Ishikawa (cell line): ENCODE data around the gene OR10AG1.

Source experiments
- CEBPB ChIP-seq: IDR thresholded peaks from 2 replicates; pipeline ENCODE4 v1.6.1; 2012
- CREB1 ChIP-seq: IDR thresholded peaks from 2 replicates; pipeline ENCODE4 v1.6.1; 2012; ENCODE audit warnings: low read depth
- EGR1 ChIP-seq: IDR thresholded peaks from 2 replicates; pipeline ENCODE4 v1.6.1; 2012
- EP300 ChIP-seq: IDR thresholded peaks from 2 replicates; pipeline ENCODE4 v1.6.1; 2012; ENCODE audit warnings: borderline replicate concordance
- FOXM1 ChIP-seq: IDR thresholded peaks from 2 replicates; pipeline ENCODE4 v1.6.1; 2012; ENCODE audit warnings: low read depth, borderline replicate concordance
- MAX ChIP-seq: IDR thresholded peaks from 2 replicates; pipeline ENCODE4 v1.6.1; 2012
- NFIC ChIP-seq: IDR thresholded peaks from 2 replicates; pipeline ENCODE4 v1.6.1; 2012
- RAD21 ChIP-seq: IDR thresholded peaks from 2 replicates; pipeline ENCODE4 v1.6.1; 2012; ENCODE audit warnings: low read depth
- REST ChIP-seq: IDR thresholded peaks from 2 replicates; pipeline ENCODE4 v1.6.1; 2012; ENCODE audit warnings: low read depth, mild to moderate bottlenecking
- TAF1 ChIP-seq: IDR thresholded peaks from 2 replicates; pipeline ENCODE4 v1.6.1; 2012; ENCODE audit warnings: low read depth, mild to moderate bottlenecking
- TCF12 ChIP-seq: IDR thresholded peaks from 2 replicates; pipeline ENCODE4 v1.6.1; 2012; ENCODE audit warnings: low read depth
- TEAD4 ChIP-seq: IDR thresholded peaks from 2 replicates; pipeline ENCODE4 v1.6.1; 2012
- USF1 ChIP-seq: IDR thresholded peaks from 2 replicates; pipeline ENCODE4 v1.6.1; 2012
- YY1 ChIP-seq: IDR thresholded peaks from 2 replicates; pipeline ENCODE4 v1.6.1; 2012; ENCODE audit warnings: low read depth
- ZBTB7A ChIP-seq: IDR thresholded peaks from 2 replicates; pipeline ENCODE4 v1.6.1; 2012; ENCODE audit warnings: low read depth

The OR10AG1 gene

GRCh38 chr11:55969845-55970244 is at the start of gene OR10AG1:
OR10AG1 (minus strand) TSS chr11:55969945; CDS start chr11:55969907, 38 bp downstream.
- no peak for TF ChIP-seq NFIC

- no peak for TF ChIP-seq USF1
- TF ChIP-seq ZBTB7A: no peak
- no peak for TF ChIP-seq EP300
- no peak for TF ChIP-seq MAX
Measured at GRCh38 chr11:56013805-56014204, 44.1 kb upstream of the OR10AG1 start.

GRCh38 chr11:56010716-56011115 is 41.0 kb upstream of the OR10AG1 start:
- TF ChIP-seq EGR1 (no peak), TAF1 (no peak), TEAD4 (no peak), ZBTB7A (no peak), MAX (no peak), EP300 (no peak), TCF12 (no peak), RAD21 (no peak), CEBPB (no peak), CREB1 (no peak), FOXM1 (no peak), REST (no peak), YY1 (no peak), NFIC (no peak), USF1 (no peak)

GRCh38 chr11:55994525-55994924 is 24.8 kb upstream of the OR10AG1 start, which contains the start of gene OR5F1:
OR5F1 (minus strand) TSS chr11:55994625; CDS start chr11:55994625, 0 bp downstream.
- no peak for TF ChIP-seq EGR1
- no peak for TF ChIP-seq TAF1
- TF ChIP-seq CREB1: no peak
- no peak for TF ChIP-seq CEBPB
- TF ChIP-seq FOXM1: no peak
- no peak for TF ChIP-seq MAX
- TF ChIP-seq USF1: no peak
- TF ChIP-seq TCF12: no peak

GRCh38 chr11:55970935-55971334 is 1.2 kb upstream of the OR10AG1 start:
- TF ChIP-seq REST (no peak), CREB1 (no peak), ZBTB7A (no peak), USF1 (no peak), TCF12 (no peak), TEAD4 (no peak), NFIC (no peak), TAF1 (no peak), FOXM1 (no peak), MAX (no peak), EGR1 (no peak), EP300 (no peak)

- TF ChIP-seq TEAD4 (no peak), EP300 (no peak)
Measured at GRCh38 chr11:55967914-55968313, 1.8 kb downstream of the OR10AG1 start.
